ENCODE results near the gene KCP. TPM values are rescaled to one million over a fixed set of nuclear protein-coding genes. Genes with fewer than 3 reads are reported as not detected.

Gene KCP
- total and polyA plus RNA-seq, 2 experiments from 2014 or later, result 0.76 to 1.1 TPM

DNA sequence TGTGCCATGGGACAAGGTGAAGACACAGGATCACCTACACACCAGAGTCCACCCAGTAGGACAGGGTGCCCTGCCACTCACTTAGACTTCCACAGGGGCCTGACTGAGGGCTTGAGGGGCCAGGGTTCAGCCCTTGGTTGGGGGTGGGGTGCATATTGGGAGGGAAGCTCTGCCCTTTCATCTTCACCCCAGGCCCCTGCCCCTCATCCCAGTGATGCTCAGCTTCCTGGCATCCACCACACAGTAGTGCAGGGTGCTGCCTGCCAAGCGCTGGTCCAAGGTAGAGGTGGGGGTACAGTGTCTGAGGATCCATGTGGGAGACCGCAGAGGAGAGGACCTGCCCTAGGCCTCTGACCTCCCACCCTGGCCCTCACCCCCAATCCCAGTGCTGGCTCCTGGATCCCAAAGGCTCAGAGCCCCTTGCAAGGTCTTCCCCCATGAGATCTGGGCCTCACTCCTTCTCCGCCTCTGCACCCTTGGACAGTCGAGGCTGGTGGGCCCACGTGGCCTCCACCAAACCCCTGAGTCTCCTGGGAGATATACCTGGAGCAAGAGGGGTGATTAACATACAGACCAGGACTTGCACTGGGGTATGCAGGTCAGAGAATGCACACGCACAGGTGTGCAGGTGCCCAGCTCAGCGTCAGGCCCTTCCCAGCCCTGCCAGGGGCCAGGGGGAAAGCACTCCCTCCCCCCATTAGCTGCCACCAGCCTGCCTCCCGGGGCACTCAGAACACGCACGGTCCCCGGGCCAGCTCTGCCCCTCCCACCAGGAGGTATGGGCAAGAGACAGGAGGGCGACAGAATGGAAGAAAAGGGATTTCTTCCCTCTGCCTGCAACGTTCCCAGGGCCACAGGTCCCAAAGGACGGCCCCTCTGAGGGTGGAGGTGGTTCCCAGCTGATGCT lies 18.6 kb upstream of the KCP start:
- no peaks in the 10 kb centered on the region for H3K9me2 ChIP-seq (ENCODE audit: insufficient read depth)
- H3K27me3 ChIP-seq (ENCODE audit: insufficient read depth), result no peaks in the 10 kb centered on the region; the same call in 1 of the 2 replicates
- H3K4me3 Mint-ChIP-seq, result no peak overlapping the region
- no peak overlapping the region for H3K27ac ChIP-seq (ENCODE audit: low read depth)
- TF ChIP-seq EZH2phosphoT487 (IDR thresholded peaks at IDR 0.05; ENCODE audit: unreplicated experiment), result no peak
- no peak for TF ChIP-seq ZNF331 (CRISPR knock-in tag; IDR thresholded peaks at IDR 0.05; ENCODE audit: low read depth)
- TF ChIP-seq, protein P1, sequence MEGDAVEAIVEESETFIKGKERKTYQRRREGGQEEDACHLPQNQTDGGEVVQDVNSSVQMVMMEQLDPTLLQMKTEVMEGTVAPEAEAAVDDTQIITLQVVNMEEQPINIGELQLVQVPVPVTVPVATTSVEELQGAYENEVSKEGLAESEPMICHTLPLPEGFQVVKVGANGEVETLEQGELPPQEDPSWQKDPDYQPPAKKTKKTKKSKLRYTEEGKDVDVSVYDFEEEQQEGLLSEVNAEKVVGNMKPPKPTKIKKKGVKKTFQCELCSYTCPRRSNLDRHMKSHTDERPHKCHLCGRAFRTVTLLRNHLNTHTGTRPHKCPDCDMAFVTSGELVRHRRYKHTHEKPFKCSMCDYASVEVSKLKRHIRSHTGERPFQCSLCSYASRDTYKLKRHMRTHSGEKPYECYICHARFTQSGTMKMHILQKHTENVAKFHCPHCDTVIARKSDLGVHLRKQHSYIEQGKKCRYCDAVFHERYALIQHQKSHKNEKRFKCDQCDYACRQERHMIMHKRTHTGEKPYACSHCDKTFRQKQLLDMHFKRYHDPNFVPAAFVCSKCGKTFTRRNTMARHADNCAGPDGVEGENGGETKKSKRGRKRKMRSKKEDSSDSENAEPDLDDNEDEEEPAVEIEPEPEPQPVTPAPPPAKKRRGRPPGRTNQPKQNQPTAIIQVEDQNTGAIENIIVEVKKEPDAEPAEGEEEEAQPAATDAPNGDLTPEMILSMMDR (conservative IDR thresholded peaks at IDR 0.05; ENCODE audit: low read depth in 2 of 2), result no peak
- TF ChIP-seq EZH2 (IDR thresholded peaks at IDR 0.05; ENCODE audit: low read depth, unreplicated experiment), result no peak
- TF ChIP-seq, protein P2, sequence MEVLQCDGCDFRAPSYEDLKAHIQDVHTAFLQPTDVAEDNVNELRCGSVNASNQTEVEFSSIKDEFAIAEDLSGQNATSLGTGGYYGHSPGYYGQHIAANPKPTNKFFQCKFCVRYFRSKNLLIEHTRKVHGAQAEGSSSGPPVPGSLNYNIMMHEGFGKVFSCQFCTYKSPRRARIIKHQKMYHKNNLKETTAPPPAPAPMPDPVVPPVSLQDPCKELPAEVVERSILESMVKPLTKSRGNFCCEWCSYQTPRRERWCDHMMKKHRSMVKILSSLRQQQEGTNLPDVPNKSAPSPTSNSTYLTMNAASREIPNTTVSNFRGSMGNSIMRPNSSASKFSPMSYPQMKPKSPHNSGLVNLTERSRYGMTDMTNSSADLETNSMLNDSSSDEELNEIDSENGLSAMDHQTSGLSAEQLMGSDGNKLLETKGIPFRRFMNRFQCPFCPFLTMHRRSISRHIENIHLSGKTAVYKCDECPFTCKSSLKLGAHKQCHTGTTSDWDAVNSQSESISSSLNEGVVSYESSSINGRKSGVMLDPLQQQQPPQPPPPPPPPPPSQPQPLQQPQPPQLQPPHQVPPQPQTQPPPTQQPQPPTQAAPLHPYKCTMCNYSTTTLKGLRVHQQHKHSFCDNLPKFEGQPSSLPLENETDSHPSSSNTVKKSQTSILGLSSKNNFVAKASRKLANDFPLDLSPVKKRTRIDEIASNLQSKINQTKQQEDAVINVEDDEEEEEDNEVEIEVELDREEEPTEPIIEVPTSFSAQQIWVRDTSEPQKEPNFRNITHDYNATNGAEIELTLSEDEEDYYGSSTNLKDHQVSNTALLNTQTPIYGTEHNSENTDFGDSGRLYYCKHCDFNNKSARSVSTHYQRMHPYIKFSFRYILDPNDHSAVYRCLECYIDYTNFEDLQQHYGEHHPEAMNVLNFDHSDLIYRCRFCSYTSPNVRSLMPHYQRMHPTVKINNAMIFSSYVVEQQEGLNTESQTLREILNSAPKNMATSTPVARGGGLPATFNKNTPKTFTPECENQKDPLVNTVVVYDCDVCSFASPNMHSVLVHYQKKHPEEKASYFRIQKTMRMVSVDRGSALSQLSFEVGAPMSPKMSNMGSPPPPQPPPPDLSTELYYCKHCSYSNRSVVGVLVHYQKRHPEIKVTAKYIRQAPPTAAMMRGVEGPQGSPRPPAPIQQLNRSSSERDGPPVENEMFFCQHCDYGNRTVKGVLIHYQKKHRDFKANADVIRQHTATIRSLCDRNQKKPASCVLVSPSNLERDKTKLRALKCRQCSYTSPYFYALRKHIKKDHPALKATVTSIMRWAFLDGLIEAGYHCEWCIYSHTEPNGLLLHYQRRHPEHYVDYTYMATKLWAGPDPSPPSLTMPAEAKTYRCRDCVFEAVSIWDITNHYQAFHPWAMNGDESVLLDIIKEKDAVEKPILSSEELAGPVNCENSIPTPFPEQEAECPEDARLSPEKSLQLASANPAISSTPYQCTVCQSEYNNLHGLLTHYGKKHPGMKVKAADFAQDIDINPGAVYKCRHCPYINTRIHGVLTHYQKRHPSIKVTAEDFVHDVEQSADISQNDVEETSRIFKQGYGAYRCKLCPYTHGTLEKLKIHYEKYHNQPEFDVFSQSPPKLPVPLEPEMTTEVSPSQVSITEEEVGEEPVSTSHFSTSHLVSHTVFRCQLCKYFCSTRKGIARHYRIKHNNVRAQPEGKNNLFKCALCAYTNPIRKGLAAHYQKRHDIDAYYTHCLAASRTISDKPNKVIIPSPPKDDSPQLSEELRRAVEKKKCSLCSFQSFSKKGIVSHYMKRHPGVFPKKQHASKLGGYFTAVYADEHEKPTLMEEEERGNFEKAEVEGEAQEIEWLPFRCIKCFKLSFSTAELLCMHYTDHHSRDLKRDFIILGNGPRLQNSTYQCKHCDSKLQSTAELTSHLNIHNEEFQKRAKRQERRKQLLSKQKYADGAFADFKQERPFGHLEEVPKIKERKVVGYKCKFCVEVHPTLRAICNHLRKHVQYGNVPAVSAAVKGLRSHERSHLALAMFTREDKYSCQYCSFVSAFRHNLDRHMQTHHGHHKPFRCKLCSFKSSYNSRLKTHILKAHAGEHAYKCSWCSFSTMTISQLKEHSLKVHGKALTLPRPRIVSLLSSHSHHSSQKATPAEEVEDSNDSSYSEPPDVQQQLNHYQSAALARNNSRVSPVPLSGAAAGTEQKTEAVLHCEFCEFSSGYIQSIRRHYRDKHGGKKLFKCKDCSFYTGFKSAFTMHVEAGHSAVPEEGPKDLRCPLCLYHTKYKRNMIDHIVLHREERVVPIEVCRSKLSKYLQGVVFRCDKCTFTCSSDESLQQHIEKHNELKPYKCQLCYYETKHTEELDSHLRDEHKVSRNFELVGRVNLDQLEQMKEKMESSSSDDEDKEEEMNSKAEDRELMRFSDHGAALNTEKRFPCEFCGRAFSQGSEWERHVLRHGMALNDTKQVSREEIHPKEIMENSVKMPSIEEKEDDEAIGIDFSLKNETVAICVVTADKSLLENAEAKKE (CRISPR knock-in tag; IDR thresholded peaks at IDR 0.05), result no peak
- TF ChIP-seq, protein P3, sequence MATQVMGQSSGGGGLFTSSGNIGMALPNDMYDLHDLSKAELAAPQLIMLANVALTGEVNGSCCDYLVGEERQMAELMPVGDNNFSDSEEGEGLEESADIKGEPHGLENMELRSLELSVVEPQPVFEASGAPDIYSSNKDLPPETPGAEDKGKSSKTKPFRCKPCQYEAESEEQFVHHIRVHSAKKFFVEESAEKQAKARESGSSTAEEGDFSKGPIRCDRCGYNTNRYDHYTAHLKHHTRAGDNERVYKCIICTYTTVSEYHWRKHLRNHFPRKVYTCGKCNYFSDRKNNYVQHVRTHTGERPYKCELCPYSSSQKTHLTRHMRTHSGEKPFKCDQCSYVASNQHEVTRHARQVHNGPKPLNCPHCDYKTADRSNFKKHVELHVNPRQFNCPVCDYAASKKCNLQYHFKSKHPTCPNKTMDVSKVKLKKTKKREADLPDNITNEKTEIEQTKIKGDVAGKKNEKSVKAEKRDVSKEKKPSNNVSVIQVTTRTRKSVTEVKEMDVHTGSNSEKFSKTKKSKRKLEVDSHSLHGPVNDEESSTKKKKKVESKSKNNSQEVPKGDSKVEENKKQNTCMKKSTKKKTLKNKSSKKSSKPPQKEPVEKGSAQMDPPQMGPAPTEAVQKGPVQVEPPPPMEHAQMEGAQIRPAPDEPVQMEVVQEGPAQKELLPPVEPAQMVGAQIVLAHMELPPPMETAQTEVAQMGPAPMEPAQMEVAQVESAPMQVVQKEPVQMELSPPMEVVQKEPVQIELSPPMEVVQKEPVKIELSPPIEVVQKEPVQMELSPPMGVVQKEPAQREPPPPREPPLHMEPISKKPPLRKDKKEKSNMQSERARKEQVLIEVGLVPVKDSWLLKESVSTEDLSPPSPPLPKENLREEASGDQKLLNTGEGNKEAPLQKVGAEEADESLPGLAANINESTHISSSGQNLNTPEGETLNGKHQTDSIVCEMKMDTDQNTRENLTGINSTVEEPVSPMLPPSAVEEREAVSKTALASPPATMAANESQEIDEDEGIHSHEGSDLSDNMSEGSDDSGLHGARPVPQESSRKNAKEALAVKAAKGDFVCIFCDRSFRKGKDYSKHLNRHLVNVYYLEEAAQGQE (IDR thresholded peaks at IDR 0.05; ENCODE audit: unreplicated experiment), result no peak
- TF ChIP-seq, protein P4, sequence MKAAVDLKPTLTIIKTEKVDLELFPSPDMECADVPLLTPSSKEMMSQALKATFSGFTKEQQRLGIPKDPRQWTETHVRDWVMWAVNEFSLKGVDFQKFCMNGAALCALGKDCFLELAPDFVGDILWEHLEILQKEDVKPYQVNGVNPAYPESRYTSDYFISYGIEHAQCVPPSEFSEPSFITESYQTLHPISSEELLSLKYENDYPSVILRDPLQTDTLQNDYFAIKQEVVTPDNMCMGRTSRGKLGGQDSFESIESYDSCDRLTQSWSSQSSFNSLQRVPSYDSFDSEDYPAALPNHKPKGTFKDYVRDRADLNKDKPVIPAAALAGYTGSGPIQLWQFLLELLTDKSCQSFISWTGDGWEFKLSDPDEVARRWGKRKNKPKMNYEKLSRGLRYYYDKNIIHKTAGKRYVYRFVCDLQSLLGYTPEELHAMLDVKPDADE (IDR thresholded peaks at IDR 0.05), result no peak
- H3K4me2 ChIP-seq, result no peak overlapping the region
- no peak overlapping the region for H3K4me3 ChIP-seq
- H3K79me2 ChIP-seq (replicated peaks; ENCODE audit: insufficient read depth), result no peaks in the 10 kb centered on the region
- H3K9me3 Mint-ChIP-seq, result no peaks in the 10 kb centered on the region; the same call in 2 of the 3 replicates
- no peaks in the 10 kb centered on the region; the same call in 2 of the 3 replicates for H3K36me3 Mint-ChIP-seq (ENCODE audit: low read depth)
- no peaks in the 10 kb centered on the region for H3F3A ChIP-seq (replicated peaks; ENCODE audit: low read depth)
- no peaks in the 10 kb centered on the region for H3K36me3 ChIP-seq (ENCODE audit: insufficient read depth)
- no peak overlapping the region for H3K27ac Mint-ChIP-seq
- DNase-seq (ENCODE audit: low spot score), result no peak
- H3K4me1 Mint-ChIP-seq, result peaks cover 3% of the 10 kb centered on the region; the same call in 2 of the 3 replicates
- no peak overlapping the region for H2AFZ ChIP-seq
- no peaks in the 10 kb centered on the region for H4K20me1 ChIP-seq (replicated peaks; ENCODE audit: insufficient read depth)
- H3K27me3 Mint-ChIP-seq (ENCODE audit: insufficient read depth, low read depth, poor library complexity), result peaks cover 6% of the 10 kb centered on the region
- H3K4me1 ChIP-seq (ENCODE audit: insufficient read depth), result no peaks in the 10 kb centered on the region
- no peak for ATAC-seq
